ENCODE measurements around the gene PAPOLA.
"Not testable (repeated sequence)": the region's sequence is repeated elsewhere in the genome, so short reads cannot be mapped to it uniquely, and the experiment has no call there.

Gene PAPOLA

DNA sequence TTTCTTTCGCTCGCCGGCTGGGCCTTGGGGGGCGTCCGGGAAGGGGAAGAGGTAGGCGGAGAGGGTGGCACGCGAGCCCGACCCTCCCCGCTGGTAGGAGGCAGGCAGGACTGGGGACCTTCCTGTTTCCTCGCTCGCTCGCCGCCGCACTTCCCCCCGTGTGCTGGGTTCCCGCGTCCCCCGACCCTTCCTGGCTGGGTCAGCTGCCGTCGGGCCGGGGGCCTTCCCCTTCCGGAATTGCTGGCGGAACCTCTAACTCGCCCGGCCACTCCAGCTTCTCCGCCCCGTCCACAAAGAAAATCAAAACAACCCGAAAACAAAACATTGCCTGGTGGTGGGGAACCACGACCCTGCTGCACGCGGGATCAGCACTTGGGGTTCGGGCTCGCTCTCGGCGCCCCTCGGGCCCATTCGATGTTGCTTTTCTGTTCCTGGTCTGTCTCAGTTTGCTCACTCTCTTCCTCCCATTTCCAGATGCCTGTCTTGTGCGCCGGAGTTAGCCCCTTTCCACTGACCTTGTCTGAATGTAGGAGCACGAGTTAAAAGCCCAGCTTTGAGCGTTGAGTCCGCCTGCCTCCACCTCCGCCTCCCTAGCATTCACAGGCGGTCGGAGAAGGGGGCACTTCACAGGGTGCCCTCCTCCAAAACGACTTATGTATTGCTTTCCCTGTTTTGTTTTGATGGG is 581 bp downstream of the PAPOLA start:
- peak; percentile 65 for DNase-seq (ENCODE audit: low spot score)

GRCh38 chr14:96503306-96503679 is 1.1 kb downstream of the PAPOLA start:
- DNase-seq (ENCODE audit: low spot score) = peak; percentile 55

DNA sequence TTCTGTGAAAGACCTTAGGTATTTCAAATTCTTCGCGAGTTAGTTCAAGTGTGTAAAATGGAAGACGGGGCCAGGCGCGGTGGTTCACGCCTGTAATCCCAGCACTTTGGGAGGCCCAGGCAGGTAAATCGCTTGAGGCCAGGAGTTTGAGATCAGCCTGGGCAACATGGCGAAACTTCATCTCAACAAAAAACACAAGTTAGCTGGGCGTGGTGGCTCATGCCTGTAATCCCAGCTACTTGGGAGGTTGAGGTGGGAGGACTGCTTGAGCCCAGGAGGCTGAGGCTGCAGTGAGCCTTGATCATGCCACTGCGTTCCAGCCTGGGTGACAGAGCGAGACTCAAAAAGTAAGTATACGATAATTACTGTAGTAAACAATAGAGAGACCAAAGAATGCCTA is 2.2 kb downstream of the PAPOLA start:
- DNase-seq (ENCODE audit: low spot score) = not testable (repeated sequence)

GRCh38 chr14:96507723-96508122 is 5.5 kb downstream of the PAPOLA start:
- no peak for DNase-seq (ENCODE audit: low spot score)

DNA sequence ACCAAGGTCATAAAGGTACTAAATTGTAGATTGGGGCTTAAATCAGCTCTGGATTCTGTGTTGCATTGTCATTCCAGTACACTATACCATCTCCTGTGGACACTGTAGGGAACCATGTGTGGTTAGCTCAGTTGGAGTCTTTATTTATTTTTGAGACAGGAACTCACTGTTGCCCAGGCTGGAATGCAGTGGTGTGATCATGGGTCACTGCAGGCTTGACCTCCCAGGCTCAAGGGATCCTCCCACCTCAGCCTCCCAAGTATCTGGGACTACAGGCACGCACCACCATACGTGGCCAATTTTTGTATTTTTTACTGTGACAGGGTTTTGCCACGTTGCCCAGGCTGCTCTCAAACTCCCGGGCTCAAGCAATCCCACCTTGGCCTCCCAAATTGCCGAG is 6.7 kb downstream of the PAPOLA start:
- DNase-seq (ENCODE audit: low spot score) = no peak

DNA sequence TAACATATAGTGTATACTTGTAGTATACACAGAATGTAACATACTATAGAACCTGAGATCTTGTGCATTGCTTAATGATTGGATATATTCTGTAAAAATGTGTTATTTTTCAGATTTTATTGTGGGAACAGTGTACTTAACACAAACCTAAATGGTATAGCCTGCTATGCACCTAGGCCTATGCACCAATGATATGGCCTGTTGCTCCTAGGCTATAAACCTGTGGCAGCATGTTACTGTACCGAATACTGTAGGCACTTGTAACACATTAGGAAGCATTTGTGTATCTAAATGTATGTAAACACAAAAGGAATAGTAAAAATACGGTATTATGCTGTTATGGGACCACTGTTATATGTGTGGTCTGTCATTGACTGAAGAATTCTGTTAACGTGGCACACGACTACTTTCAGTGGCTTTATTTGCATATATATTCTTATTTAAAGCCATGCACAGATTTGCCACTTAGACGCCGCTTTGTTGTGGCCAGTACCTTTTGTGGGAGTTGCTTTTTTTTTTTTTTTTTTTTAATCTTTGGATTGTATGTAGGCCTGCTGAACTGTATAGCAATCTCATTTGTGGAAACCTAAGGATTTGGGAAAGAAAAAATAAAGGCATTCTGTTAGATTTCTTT is 7.4 kb downstream of the PAPOLA start:
- DNase-seq (ENCODE audit: low spot score) = no peak

- no peak for DNase-seq (ENCODE audit: low spot score)
Measured at GRCh38 chr14:96511146-96511545, 9.0 kb downstream of the PAPOLA start.

- DNase-seq (ENCODE audit: low spot score) = no peak
Measured at GRCh38 chr14:96511667-96512066, 9.5 kb downstream of the PAPOLA start.

DNA sequence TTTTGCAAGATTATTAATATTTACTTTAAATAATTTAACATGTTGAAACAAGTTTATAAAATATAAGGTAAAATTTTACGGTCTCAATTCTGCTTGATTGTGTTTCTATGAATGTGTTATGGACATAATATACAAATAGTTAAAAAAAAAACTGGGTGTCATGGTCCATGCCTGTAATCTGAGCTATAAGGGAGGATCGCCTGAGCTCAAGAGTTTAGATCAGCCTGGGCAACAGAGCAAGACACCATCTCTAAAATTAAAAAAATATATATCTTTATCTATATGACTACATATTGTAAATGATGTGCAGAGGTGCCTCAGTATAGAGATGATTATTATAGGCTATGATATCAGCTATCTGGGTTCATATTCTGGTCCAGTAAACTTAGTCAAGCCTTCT is 9.9 kb downstream of the PAPOLA start:
- DNase-seq (ENCODE audit: low spot score) = no peak

DNA sequence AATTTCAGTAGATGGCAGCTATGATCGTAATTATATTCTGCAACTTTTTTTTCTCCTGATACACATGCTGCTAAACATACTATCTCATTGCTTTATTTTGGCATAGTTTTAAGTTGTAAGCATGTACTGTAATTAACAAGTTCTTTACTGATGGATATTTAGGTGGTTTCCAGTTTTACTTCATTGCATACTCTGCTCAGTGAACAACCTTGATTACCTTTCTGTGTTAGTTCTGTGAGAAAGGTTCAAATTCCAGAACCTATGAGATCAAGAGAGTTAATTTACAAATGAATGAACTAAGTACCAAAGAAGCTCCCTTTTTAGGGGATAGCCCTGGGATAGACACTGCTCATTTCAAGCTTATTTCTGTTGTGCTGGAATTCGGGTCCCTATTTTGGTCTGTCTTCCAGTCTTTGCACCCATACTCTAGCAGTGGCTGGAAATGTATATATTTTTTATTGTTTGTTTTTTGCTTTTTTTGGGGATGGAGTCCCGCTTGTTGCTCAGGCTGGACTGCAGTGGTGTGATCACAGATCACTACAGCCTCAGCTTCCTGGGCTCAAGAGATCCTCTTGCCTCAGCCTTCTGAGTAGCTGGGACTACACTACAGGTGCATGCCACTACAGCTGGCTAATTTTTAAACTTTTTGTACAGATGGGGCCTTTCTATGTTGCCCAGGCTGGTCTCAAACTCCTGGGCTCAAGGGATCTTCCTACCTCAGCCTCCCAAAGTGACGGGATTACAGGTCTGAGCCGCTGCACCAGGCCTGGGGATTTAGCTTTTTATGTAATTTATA is 10.6 kb downstream of the PAPOLA start:
- DNase-seq (ENCODE audit: low spot score) = no peak

GRCh38 chr14:96514694-96515093 is 12.5 kb downstream of the PAPOLA start:
- no peak for DNase-seq (ENCODE audit: low spot score)

GRCh38 chr14:96515731-96516130 is 13.5 kb downstream of the PAPOLA start:
- no peak for DNase-seq (ENCODE audit: low spot score)

DNA sequence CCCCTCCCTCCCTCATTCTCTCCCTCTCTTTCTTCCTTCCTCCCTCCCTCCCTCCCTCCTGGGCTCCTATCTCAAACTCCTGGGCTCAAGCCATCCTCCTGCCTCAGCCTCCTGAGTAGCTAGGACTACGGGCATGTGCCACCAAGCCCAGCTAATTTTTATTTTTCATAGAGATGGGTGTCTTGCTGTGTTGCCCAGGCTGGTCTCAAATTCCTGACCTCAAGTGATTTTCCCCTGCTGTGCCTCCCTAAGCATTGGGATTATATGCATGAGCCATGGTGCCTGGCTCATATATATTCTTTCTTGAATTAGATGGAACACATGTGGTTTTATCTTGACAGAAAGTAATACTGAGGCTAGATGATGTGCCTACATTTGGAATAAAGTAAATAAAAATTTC is 14.2 kb downstream of the PAPOLA start:
- no peak for DNase-seq (ENCODE audit: low spot score)

DNA sequence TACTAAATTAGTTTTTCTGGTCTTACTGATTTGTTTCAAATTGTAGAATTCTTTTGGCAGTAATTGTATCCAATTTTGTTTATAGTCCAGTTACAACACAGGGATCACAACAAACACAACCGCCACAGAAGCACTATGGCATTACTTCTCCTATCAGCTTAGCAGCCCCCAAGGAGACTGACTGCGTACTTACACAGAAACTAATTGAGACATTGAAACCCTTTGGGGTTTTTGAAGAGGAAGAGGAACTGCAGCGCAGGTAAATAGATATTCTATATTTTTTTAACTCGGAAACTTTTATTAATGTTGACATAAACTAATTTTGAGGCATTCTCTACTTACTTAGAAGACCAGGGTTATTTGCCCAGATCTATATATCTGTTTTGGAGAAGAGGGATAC is 17.8 kb downstream of the PAPOLA start:
- no peak for DNase-seq (ENCODE audit: low spot score)

DNA sequence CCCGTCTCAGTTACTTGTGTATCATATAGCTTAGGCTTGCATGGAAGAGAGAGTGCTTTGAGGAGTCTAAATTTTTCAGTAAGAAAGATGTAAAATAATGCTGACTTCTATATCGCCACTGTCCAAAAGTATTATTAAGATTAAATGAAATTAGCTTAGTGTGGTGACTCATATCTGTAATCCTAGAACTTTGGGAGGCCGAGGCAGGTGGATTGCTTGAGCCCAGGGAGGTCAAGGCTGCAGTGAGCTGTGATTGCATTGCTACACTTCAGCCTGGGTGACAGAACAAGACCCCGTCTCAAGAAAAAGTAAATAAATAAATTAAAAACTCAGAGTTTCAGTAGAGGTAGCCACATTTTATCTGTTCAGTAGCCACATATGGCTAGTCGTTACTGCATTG is 23.3 kb downstream of the PAPOLA start:
- DNase-seq (ENCODE audit: low spot score) = no peak

DNA sequence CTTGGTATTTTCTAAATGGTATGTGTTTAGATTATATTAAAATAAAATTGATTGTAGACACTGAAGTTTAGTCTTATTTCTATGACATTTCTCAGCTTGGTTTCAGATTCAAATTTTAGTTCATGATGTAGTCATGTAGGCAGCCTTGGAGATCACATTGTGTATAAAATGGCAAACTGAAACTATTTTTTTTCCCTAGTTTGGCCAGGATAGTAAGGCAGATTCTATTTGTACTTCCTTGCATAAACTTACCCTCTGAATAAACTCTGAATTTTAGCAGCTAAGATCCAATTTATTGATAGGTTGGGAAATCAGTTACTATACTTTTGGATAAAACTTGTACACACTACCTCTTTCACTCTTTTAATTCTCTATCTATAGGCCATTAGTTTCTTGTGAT is 30.4 kb downstream of the PAPOLA start:
- no peak for DNase-seq (ENCODE audit: low spot score)

DNA sequence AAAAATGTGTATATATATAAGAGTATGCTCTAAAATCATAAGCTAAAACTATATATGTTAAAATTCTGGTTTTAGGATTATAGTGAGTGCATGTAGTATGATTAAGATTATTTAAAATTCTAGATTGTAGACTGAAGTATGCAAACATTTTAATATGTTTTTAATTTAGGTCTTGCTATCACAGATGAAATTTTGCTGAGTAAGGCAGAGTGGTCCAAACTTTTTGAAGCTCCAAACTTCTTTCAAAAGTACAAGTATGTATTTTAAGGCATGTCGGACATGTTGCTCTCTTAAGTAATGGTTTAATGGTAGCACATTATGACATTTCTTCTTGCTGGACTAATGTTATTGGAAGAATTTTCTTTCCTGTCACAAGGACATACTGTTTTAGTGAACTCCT is 34.6 kb downstream of the PAPOLA start:
- DNase-seq (ENCODE audit: low spot score) = no peak

DNA sequence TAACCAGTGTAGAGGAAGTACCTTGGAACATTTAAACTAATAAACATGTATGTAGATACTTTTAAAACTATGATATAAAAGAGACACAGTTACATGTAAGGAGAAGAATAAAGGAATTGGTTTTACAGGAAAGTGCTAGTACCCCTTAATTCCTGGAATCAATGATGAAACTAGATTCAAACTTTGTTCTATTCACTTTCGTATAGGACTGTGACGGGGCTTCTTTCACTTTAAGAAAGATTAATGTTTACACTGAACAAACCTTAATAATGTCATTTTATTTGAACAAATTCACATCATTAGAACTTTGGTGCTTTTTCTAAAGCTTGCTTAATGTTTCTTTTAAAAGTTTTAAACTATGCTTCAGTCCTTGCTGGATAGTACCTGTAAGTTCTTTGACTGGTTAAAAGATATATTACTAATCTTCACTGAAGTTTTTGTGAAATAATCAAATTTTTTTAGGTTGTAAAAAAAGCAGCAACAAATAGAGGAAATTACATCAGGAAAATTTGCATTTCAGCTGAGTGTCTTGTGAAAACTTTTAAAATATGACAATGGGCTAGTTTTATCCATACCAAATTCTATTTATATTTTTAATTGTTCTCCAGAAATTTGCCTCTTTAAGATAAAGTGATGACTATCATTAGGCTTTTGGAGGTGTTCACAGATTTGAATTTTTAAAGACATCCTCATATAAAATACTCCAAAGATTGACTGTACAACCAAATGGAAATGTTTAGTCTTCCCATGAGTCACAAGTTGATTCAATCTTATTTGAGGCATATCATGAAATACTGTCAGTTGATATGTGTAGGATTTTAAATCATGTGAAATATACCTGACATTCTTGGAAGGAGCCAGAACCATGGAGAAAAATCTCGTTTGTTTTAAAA is 36.2 kb downstream of the PAPOLA start:
- no peak for DNase-seq (ENCODE audit: low spot score)

- DNase-seq (ENCODE audit: low spot score) = no peak
Measured at GRCh38 chr14:96538990-96539317, 36.8 kb downstream of the PAPOLA start.

GRCh38 chr14:96554315-96554910 is 52.2 kb downstream of the PAPOLA start:
- DNase-seq (ENCODE audit: low spot score) = no peak

- DNase-seq (ENCODE audit: low spot score) = no peak
Measured at GRCh38 chr14:96559571-96559970, 57.4 kb downstream of the PAPOLA start.

- DNase-seq (ENCODE audit: low spot score) = no peak
Measured at GRCh38 chr14:96564389-96564788, 62.2 kb downstream of the PAPOLA start.

All from hematopoietic multipotent progenitor cell treated with erythropoietin and hydrocortisone succinate and interleukin-3 and kit ligand, for 17 days (in vitro differentiated cells).